Keratinocyte (primary cell): ENCODE results near the gene TSC22D2. TPM values are rescaled to one million over a fixed set of nuclear protein-coding genes. Genes with fewer than 3 reads are reported as not detected.

Experiments used
- DNase-seq: peaks from one replicate; pipeline ENCODE4 v3.0.0-alpha.2; 2011; ENCODE audit warnings: low read depth, missing footprints, low spot score
- FAIRE-seq: peaks from 2 replicates; lab custom pipeline; 2011; peaks lifted over from hg19 to GRCh38; lab: Jason Lieb, UNC
- H2AFZ ChIP-seq: 2 replicates; pipeline ENCODE4 v1.6.0; 2012; ENCODE audit warnings: low read length, control low read depth, inconsistent platforms; ENCODE audit not compliant: control insufficient read depth
- H3K27ac ChIP-seq: 2 replicates; pipeline ENCODE4 v1.5.1; 2011; ENCODE audit warnings: low read length; ENCODE audit not compliant: control insufficient read depth, insufficient read depth
- H3K27me3 ChIP-seq: 3 replicates; pipeline ENCODE4 v1.6.0; 2011; ENCODE audit warnings: low read length; ENCODE audit not compliant: control insufficient read depth, insufficient read depth; ENCODE audit errors: extremely low read depth
- H3K36me3 ChIP-seq, 2 experiments: 2 replicates in 1 of 2; 3 replicates in 1 of 2; pipeline ENCODE4 v1.5.1; 2011; ENCODE audit warnings: low read length in 2 of 2, mild to moderate bottlenecking in 1 of 2; ENCODE audit not compliant: control insufficient read depth in 2 of 2, insufficient read depth in 2 of 2; ENCODE audit errors: extremely low read depth in 1 of 2
- H3K4me1 ChIP-seq: 3 replicates; pipeline ENCODE4 v1.5.1; 2011; ENCODE audit warnings: low read length; ENCODE audit not compliant: control insufficient read depth, insufficient read depth; ENCODE audit errors: extremely low read depth
- H3K4me2 ChIP-seq: 3 replicates; pipeline ENCODE4 v1.6.0; 2011; ENCODE audit warnings: low read depth, low read length; ENCODE audit not compliant: control insufficient read depth, insufficient read depth; ENCODE audit errors: extremely low read depth
- H3K4me3 ChIP-seq, 3 experiments: fragments of 200-600 bp in 1 of 3; sonication (generic) in 1 of 3; 2 replicates in 2 of 3; 3 replicates in 1 of 3; pipeline ENCODE4 v1.5.1; 2011 to 2016; ENCODE audit warnings: low read length in 3 of 3, mild to moderate bottlenecking in 3 of 3, control low read depth in 2 of 3, inconsistent platforms in 1 of 3, low read depth in 1 of 3, mixed read lengths in 1 of 3, mixed run types in 1 of 3, moderate library complexity in 1 of 3; ENCODE audit not compliant: control insufficient read depth in 2 of 3, insufficient read depth in 2 of 3; ENCODE audit errors: extremely low read depth in 1 of 3
- H3K79me2 ChIP-seq: 2 replicates; pipeline ENCODE4 v1.6.0; 2012; ENCODE audit warnings: low read length; ENCODE audit not compliant: control insufficient read depth, insufficient read depth
- H3K9ac ChIP-seq: 3 replicates; pipeline ENCODE4 v1.6.0; 2011; ENCODE audit warnings: low read length; ENCODE audit not compliant: control insufficient read depth, insufficient read depth; ENCODE audit errors: extremely low read depth
- H3K9me1 ChIP-seq: 3 replicates; pipeline ENCODE4 v1.6.0; 2011; ENCODE audit warnings: low read length; ENCODE audit not compliant: control insufficient read depth, insufficient read depth; ENCODE audit errors: extremely low read depth
- H3K9me3 ChIP-seq: 2 replicates; pipeline ENCODE4 v1.5.1; 2012; ENCODE audit warnings: low read depth, low read length; ENCODE audit not compliant: control insufficient read depth
- H4K20me1 ChIP-seq: 3 replicates; pipeline ENCODE4 v1.6.0; 2011; ENCODE audit warnings: low read length; ENCODE audit not compliant: control insufficient read depth, insufficient read depth; ENCODE audit errors: extremely low read depth
- EZH2 ChIP-seq: IDR thresholded peaks from one replicate; pipeline ENCODE4 v1.6.1; 2012; ENCODE audit warnings: inconsistent platforms, mild to moderate bottlenecking, low read length, moderate library complexity
- dilution Hi-C: fragments of 300-500 bp; cut with MboI; formaldehyde crosslinking; loops from one replicate; pipeline ENCODE4 v1.7.0; 2020; ENCODE audit warnings: low sequenced_read_pairs; ENCODE audit not compliant: extremely low pct_ligation_motif_present
- polyA plus RNA-seq, 5 experiments: library from polyadenylated mRNA; depleted of rRNA in 3 of 5; stranded (reverse) in 3 of 5; stranded (forward) in 1 of 5; unstranded in 1 of 5; fragments of >200 nt; gene quantifications; 1 replicate in 1 of 5; 2 replicates in 3 of 5; 3 replicates in 1 of 5; pipeline versions ENCODE4 v1.2.1 to v1.2.3, GENCODE V29; 2011 to 2012; ENCODE audit warnings: missing spikeins in 2 of 5, low read depth in 1 of 5, low replicate concordance in 1 of 5
- TF ChIP-seq, protein P1 (sequence below), 3 experiments: IDR thresholded peaks in 1 of 3; conservative IDR thresholded peaks in 1 of 3; optimal IDR thresholded peaks in 1 of 3; 2 replicates in 2 of 3; 3 replicates in 1 of 3; pipeline versions ENCODE3 to v1.5.1; 2011; ENCODE audit warnings: low read length in 3 of 3, mild to moderate bottlenecking in 3 of 3, moderate library complexity in 2 of 3, control low read depth in 1 of 3, inconsistent platforms in 1 of 3; ENCODE audit not compliant: insufficient read depth in 2 of 3; ENCODE audit errors: extremely low read depth in 1 of 3

Gene TSC22D2
- polyA plus RNA-seq, 1 donor (not counting 4 experiments of a cell fraction or from before 2014, with no cell fraction given) = 22.3 TPM

DNA sequence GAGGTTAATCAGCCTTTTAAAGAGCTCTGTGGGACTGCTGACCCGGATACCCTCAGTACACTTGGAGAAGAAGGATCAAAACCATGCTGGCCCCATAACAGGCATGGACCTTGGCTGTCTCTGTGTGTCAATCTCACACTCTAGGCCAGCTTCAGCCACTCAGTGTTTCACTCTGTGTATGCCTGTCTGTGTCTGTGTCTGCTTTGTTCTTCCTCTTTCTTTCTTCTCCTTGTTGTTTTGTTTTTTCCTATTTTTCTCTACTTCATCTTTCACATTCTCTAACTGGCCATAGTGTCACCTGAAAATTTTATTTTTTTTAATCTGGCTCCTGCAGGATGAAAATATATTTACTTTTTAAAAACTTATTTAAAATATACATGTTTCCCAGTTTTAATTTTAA is 87.1 kb downstream of the TSC22D2 start:
- H2AFZ ChIP-seq = peak overlapping the region; percentile 88
- H3K79me2 ChIP-seq = peaks cover 2% of the 10 kb centered on the region
- dilution Hi-C loops = no loop called here
- no peaks in the 10 kb centered on the region for H3K27me3 ChIP-seq
- no peak overlapping the region for H3K4me2 ChIP-seq
- no peak overlapping the region for H3K27ac ChIP-seq
- no peaks in the 10 kb centered on the region for H3K9me3 ChIP-seq
- H3K9me1 ChIP-seq = no peaks in the 10 kb centered on the region
- TF ChIP-seq EZH2 = no peak
- TF ChIP-seq, protein P1, sequence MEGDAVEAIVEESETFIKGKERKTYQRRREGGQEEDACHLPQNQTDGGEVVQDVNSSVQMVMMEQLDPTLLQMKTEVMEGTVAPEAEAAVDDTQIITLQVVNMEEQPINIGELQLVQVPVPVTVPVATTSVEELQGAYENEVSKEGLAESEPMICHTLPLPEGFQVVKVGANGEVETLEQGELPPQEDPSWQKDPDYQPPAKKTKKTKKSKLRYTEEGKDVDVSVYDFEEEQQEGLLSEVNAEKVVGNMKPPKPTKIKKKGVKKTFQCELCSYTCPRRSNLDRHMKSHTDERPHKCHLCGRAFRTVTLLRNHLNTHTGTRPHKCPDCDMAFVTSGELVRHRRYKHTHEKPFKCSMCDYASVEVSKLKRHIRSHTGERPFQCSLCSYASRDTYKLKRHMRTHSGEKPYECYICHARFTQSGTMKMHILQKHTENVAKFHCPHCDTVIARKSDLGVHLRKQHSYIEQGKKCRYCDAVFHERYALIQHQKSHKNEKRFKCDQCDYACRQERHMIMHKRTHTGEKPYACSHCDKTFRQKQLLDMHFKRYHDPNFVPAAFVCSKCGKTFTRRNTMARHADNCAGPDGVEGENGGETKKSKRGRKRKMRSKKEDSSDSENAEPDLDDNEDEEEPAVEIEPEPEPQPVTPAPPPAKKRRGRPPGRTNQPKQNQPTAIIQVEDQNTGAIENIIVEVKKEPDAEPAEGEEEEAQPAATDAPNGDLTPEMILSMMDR (optimal IDR thresholded peaks at IDR 0.05 in 1 of 3, IDR thresholded peaks at IDR 0.05 in 1 of 3, conservative IDR thresholded peaks at IDR 0.05 in 1 of 3; ENCODE audit: extremely low read depth in 1 of 3, insufficient read depth in 2 of 3, low read length in 3 of 3) = no peak
- no peaks in the 10 kb centered on the region for H3K36me3 ChIP-seq
- no peak overlapping the region for H3K4me3 ChIP-seq
- no peak for DNase-seq
- H4K20me1 ChIP-seq = no peaks in the 10 kb centered on the region
- FAIRE-seq = no peak
- H3K9ac ChIP-seq = no peak overlapping the region
- peaks cover 3% of the 10 kb centered on the region for H3K4me1 ChIP-seq

DNA sequence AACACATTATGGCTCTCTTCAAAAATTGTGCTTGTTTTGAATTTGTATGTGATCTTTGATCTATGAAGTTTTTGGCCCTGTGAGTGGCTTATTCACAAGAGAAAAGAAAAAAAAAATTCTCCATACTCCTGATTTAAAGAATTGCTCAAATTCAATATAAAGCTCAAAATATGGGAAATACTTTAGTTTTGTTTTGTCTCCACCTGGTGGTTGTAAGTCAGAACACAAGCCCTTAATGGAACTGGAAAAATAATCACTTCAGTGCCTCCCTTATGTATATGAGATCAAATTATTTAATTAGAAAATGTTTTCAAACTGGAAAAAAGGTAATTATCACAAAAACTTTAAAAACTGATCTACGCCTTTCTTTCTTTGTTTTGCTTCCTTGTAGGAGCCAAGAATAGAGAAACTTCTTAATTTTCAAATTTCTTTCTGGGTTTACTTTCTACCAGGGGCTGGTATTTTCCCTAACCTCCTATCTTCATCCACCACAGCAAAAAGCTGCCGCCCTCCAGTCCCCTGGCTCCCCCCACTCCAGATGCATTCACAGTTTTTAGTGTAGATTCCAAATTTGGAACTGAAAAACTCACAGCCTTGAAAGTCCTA is 87.6 kb downstream of the TSC22D2 start:
- H3K4me3 ChIP-seq = no peak overlapping the region
- H3K4me1 ChIP-seq = peaks cover 3% of the 10 kb centered on the region
- H3K9me1 ChIP-seq = no peaks in the 10 kb centered on the region
- DNase-seq (no peak), FAIRE-seq (no peak)
- H3K36me3 ChIP-seq = no peaks in the 10 kb centered on the region
- TF ChIP-seq, protein P1 (optimal IDR thresholded peaks at IDR 0.05 in 1 of 3, IDR thresholded peaks at IDR 0.05 in 1 of 3, conservative IDR thresholded peaks at IDR 0.05 in 1 of 3; ENCODE audit: extremely low read depth in 1 of 3, insufficient read depth in 2 of 3, low read length in 3 of 3) = peak in 2 of 3 experiments; percentile 37 to 42
- TF ChIP-seq EZH2 = no peak
- H4K20me1 ChIP-seq = no peaks in the 10 kb centered on the region
- no peak overlapping the region for H3K9ac ChIP-seq
- no peak overlapping the region for H3K4me2 ChIP-seq
- H3K9me3 ChIP-seq = no peaks in the 10 kb centered on the region
- H3K79me2 ChIP-seq = peaks cover 2% of the 10 kb centered on the region
- no peaks in the 10 kb centered on the region for H3K27me3 ChIP-seq
- H2AFZ ChIP-seq = no peak overlapping the region
- dilution Hi-C loops = no loop called here
- no peak overlapping the region for H3K27ac ChIP-seq
